ENCODE results near the gene DACT3. TPM values are rescaled to one million over a fixed set of nuclear protein-coding genes. Genes with fewer than 3 reads are reported as not detected.

Gene DACT3
- total and polyA plus RNA-seq, 2 of the 4 experiments (the other 2 are of a cell fraction): 1.6 to 4.9 TPM

DNA sequence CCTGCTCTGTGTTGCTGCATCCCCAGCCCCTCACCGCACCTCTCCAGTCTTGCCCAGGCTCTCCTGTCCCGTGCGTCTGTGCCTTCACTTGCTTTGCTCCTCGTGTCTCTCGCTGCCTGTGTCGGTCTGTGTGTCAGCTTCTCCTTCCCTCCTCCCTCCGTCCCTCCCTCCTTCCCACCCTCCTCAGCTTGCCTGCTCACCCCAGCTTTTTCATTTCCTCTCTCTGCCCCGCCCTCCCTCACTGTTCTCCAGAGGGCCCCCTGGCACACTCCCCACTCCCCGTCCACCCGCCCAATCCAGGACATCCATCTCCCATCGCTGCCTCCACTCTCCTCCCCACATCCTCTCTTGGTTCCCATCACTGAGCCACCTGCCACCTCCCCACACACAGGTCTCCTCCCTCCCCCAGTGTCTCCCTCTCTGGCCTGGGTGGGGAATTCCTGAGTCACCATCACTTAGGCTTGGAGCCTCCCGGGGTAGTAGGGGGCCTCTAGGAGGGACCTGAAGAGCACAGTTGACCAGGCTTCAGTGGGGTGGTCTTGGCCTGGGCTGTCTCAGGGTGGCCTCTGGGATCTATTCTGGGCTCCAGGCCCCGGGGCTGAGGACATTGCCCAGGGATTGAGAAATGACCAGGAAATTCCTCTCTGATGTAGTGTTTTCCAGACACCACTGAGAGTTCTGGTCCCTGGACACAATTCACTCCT lies 35.9 kb downstream of the DACT3 start, which contains the start of gene PTGIR:
Gene PTGIR (minus strand): TSS at position 132 of the 704 bp plus-strand sequence. CDS start 864 bp downstream, outside the sequence.
- peak; percentile 72 for ATAC-seq (ENCODE audit: low read depth)
- ChIA-PET CTCF (interaction anchor here (0.9 kb wide), 2 partner anchors 36 to 38 kb away, joined by 3 to 4 read pairs; partner anchors contain the start of gene DACT3), POLR2A (ENCODE audit: unreplicated experiment) (no interaction called here)
- Histone ChIP-seq H2BK20ac (ENCODE audit: low read depth, low read length) (peak within 1 kb of the TSS; percentile 97), H2BK120ac (ENCODE audit: low read depth, low read length) (peak within 1 kb of the TSS; percentile 94), H3K4me2 (ENCODE audit: low read depth, low read length) (peak within 1 kb of the TSS; percentile 65), H2AK9ac (replicated peaks; ENCODE audit: low read depth, low read length, poor library complexity) (peak within 1 kb of the TSS; percentile 98), H3K9ac (ENCODE audit: low read depth, low read length) (peak within 1 kb of the TSS; percentile 37), H3K9me3 (ENCODE audit: control insufficient read depth, insufficient read depth, low read length) (no peaks in the 10 kb centered on the region), H3K27me3 (ENCODE audit: control insufficient read depth, insufficient read depth, low read length) (no peaks in the 10 kb centered on the region), H3K18ac (ENCODE audit: low read depth, low read length) (peak within 1 kb of the TSS; percentile 65), H4K8ac (ENCODE audit: low read depth in 2 of 2, low read length in 2 of 2) (peak within 1 kb of the TSS; percentile 23 to 98), H2AK5ac (ENCODE audit: low read depth, low read length) (peak within 1 kb of the TSS; percentile 99), H3K4me3 (ENCODE audit: insufficient read depth, low read depth, low read length) (peak within 1 kb of the TSS; percentile 6; the same call in 1 of the 2 replicates), H2AFZ (replicated peaks; ENCODE audit: low read length, poor library complexity) (peak within 1 kb of the TSS; percentile 96), H3K79me1 (ENCODE audit: low read depth in 1 of 2, low read length in 2 of 2) (peaks cover 0 to 23% of the 10 kb centered on the region in 2 experiments; a peak in 1 of 4 replicates), H3K23ac (ENCODE audit: low read depth, low read length) (peak within 1 kb of the TSS; percentile 98), H3K4ac (ENCODE audit: low read depth, low read length) (peak within 1 kb of the TSS; percentile 96), H2BK5ac (ENCODE audit: low read depth, low read length, poor library complexity, severe bottlenecking) (peak within 1 kb of the TSS; percentile 86), H3K4me1 (ENCODE audit: control insufficient read depth, insufficient read depth, low read length) (peaks cover 32% of the 10 kb centered on the region), H4K91ac (ENCODE audit: insufficient read depth, low read depth, low read length) (peak within 1 kb of the TSS; percentile 96), H3K36me3 (ENCODE audit: control insufficient read depth, insufficient read depth, low read length) (no peaks in the 10 kb centered on the region), H3K9me1 (ENCODE audit: insufficient read depth, low read length) (peaks cover 19% of the 10 kb centered on the region), H2BK15ac (ENCODE audit: low read depth, low read length) (peak within 1 kb of the TSS; percentile 99; the same call in 2 of the 3 replicates), H3K56ac (ENCODE audit: extremely low read depth, insufficient read depth, low read length) (peak within 1 kb of the TSS; percentile 51), H3K27ac (ENCODE audit: insufficient read depth, low read length) (peak within 1 kb of the TSS; percentile 65), H4K20me1 (ENCODE audit: insufficient read depth, low read length) (0 out of 2 replicates have a peak, but pooled peaks cover 6% of the 10 kb centered on the region), H3K14ac (replicated peaks; ENCODE audit: low read depth, low read length) (peak within 1 kb of the TSS; percentile 99), H4K5ac (ENCODE audit: low read depth, low read length) (peak within 1 kb of the TSS; percentile 63)
- BruUV-seq (replicated peaks): no TSS peak
- intact Hi-C loops (cut with micrococcal nuclease) (no loop called here), in situ Hi-C loops (cut with MboI; ENCODE audit: low sequenced_read_pairs) (no loop called here), dilution Hi-C loops (cut with HindIII; ENCODE audit: low sequenced_read_pairs, unreplicated experiment) (no loop called here)
- 24% methylated on average over 6 of the region's 13 CpGs; no CpG with 5 or more reads in 1 of the 2 experiments for WGBS, 2 experiments (ENCODE audit: extremely low coverage in 2 of 2, insufficient read length in 1 of 2)
- DNase-seq: peak; percentile 78
- no peak for TF ChIP-seq BHLHE40 (IDR thresholded peaks at IDR 0.05; ENCODE audit: low read depth, low read length)
- TF ChIP-seq CTCF (conservative IDR thresholded peaks at IDR 0.05; ENCODE audit: low read depth, low read length): no peak
- TF ChIP-seq MAFK (IDR thresholded peaks at IDR 0.05; ENCODE audit: low read depth, low read length): no peak
- peak; percentile 84 for TF ChIP-seq CEBPB (IDR thresholded peaks at IDR 0.05; ENCODE audit: low read depth, low read length)
- no peak for TF ChIP-seq ELK1 (IDR thresholded peaks at IDR 0.05; ENCODE audit: borderline replicate concordance, low read depth, low read length)
- no peak for TF ChIP-seq RAD21 (IDR thresholded peaks at IDR 0.05; ENCODE audit: low read length)
- no peak for TF ChIP-seq FOS (IDR thresholded peaks at IDR 0.05; ENCODE audit: low read depth, low read length)
- no peak for TF ChIP-seq SMC3 (IDR thresholded peaks at IDR 0.05; ENCODE audit: low read depth, low read length)
- TF ChIP-seq MAZ (IDR thresholded peaks at IDR 0.05; ENCODE audit: borderline replicate concordance, low read depth, low read length): peak; percentile 56; the same call in 1 of the 2 replicates
